ENCODE results near the gene MME. TPM values are rescaled to one million over a fixed set of nuclear protein-coding genes. Genes with fewer than 3 reads are reported as not detected.

Gene MME
- total and polyA plus RNA-seq, 10 of the 15 experiments (the other 5 are each of a cell fraction or from before 2014, with no cell fraction given), result under 0.01 to 0.23 (median 0.09) TPM; not detected in 3

- Histone ChIP-seq H3K27me3 (replicated peaks in 1 of 2; ENCODE audit: control insufficient read depth in 2 of 2, insufficient read depth in 2 of 2, low read length in 1 of 2) (no peaks in the 10 kb centered on the region), H3K79me2 (ENCODE audit: control insufficient read depth, insufficient read depth, low read length) (no peaks in the 10 kb centered on the region), H3K4me3 (no peak overlapping the region), H3K4me1 (ENCODE audit: control insufficient read depth, insufficient read depth, low read length) (no peaks in the 10 kb centered on the region), H3K9me3 (replicated peaks; ENCODE audit: control insufficient read depth, insufficient read depth, low read length) (no peaks in the 10 kb centered on the region), H4K20me1 (ENCODE audit: control insufficient read depth, insufficient read depth) (no peaks in the 10 kb centered on the region), H2AFZ (ENCODE audit: control insufficient read depth, low read depth, low read length) (no peak overlapping the region), H3K36me3 (ENCODE audit: control insufficient read depth in 2 of 2, insufficient read depth in 2 of 2, low read length in 1 of 2) (no peaks in the 10 kb centered on the region), H3K4me2 (ENCODE audit: control insufficient read depth, insufficient read depth) (no peak overlapping the region), H3K9ac (ENCODE audit: control insufficient read depth, insufficient read depth, low read length) (no peak overlapping the region), H3K27ac (ENCODE audit: control insufficient read depth, insufficient read depth) (no peak overlapping the region)
- ChIA-PET RAD21 (ENCODE audit: unreplicated experiment) (no interaction called here), POLR2A (no interaction called here), SMC1A (ENCODE audit: uncharacterized antibody, unreplicated experiment) (no interaction called here), CTCF (interaction anchor here (0.8 kb wide), 1 partner anchor 35 kb away, joined by 3 read pairs; no protein-coding TSS in a partner anchor)
- no TSS peak for BruUV-seq (replicated peaks)
- FAIRE-seq (no peak), ATAC-seq (no peak), DNase-seq (ENCODE audit: low read depth, low spot score) (no peak)
- TF ChIP-seq BCLAF1 (IDR thresholded peaks at IDR 0.05) (no peak), MLLT1 (IDR thresholded peaks at IDR 0.05) (no peak), MXI1 (IDR thresholded peaks at IDR 0.05; ENCODE audit: low read depth, low read length) (no peak), YY1 (IDR thresholded peaks at IDR 0.05; ENCODE audit: low read depth, low read length) (no peak), BCL3 (IDR thresholded peaks at IDR 0.05; ENCODE audit: borderline replicate concordance, insufficient read depth, low read depth, low read length, poor library complexity, severe bottlenecking) (no peak), DPF2 (IDR thresholded peaks at IDR 0.05) (no peak), SUPT20H (IDR thresholded peaks at IDR 0.05; ENCODE audit: borderline replicate concordance, control insufficient read depth, low read depth, low read length) (no peak), YBX1 (IDR thresholded peaks at IDR 0.05) (no peak), BCL11A (IDR thresholded peaks at IDR 0.05; ENCODE audit: low read depth, low read length) (no peak), ESRRA (IDR thresholded peaks at IDR 0.05; ENCODE audit: low read length) (no peak), NFIC (IDR thresholded peaks at IDR 0.05; ENCODE audit: low read depth, low read length) (no peak)
- in situ Hi-C loops (cut with MboI), result no loop called here
- 0% methylated on average over 3 of the region's 3 CpGs for WGBS (ENCODE audit: insufficient coverage, insufficient replicate concordance, low lambda C conversion rate, missing lambda C conversion rate)
- intact Hi-C loops (cut with micrococcal nuclease; ENCODE audit: unreplicated experiment), result no loop called here
Measured at GRCh38 chr3:155227141-155227540, 147.0 kb downstream of the MME start.

Measured in GM12878 (cell line).